Ovary (tissue), 9 donors: ENCODE data around the gene CDK18. TPM values are rescaled to one million over a fixed set of nuclear protein-coding genes. Genes with fewer than 3 reads are reported as not detected.

ENCODE experiments used
- DNase-seq, 5 donors: peaks; one replicate each; pipeline ENCODE4 v3.0.0-alpha.2; 2019 to 2020
- H3K27ac ChIP-seq, 2 donors: fragments of 200-600 bp; one replicate each; pipeline versions ENCODE4 v1.5.1 to v1.8.0; 2019 to 2022
- H3K27me3 ChIP-seq: fragments of 200-600 bp; one replicate; pipeline ENCODE4 v1.8.0; 2022
- H3K36me3 ChIP-seq: fragments of 200-600 bp; sonication (generic); one replicate; pipeline ENCODE4 v1.5.1; 2019
- H3K4me1 ChIP-seq: one replicate; pipeline ENCODE4 v1.8.1; 2013; ENCODE audit warnings: mild to moderate bottlenecking, moderate library complexity; ENCODE audit not compliant: insufficient read depth
- H3K4me3 ChIP-seq: fragments of 200-600 bp; sonication (generic); one replicate; pipeline ENCODE4 v1.5.1; 2017
- H3K9me3 ChIP-seq, 2 donors: fragments of 200-600 bp in 1 of 2; sonication (generic) in 1 of 2; one replicate each; pipeline versions ENCODE4 v1.5.1 to v1.8.1; 2013 to 2019; ENCODE audit warnings: mild to moderate bottlenecking in 1 of 2, moderate library complexity in 1 of 2
- EP300 ChIP-seq: sonication (generic); formaldehyde crosslinking; IDR thresholded peaks from one replicate; pipeline ENCODE4 v1.6.1; 2017; ENCODE audit warnings: antibody characterized with exemption
- POLR2A ChIP-seq: fragments of 450-650 bp; IDR thresholded peaks from one replicate; pipeline ENCODE4 v1.6.1; 2017; ENCODE audit warnings: antibody characterized with exemption, mild to moderate bottlenecking, moderate library complexity
- WGBS, 3 donors: extraction: QIAGEN DNeasy Blood & Tissue Kit in 1 of 3; methylation state at CpG; one replicate each; pipeline versions ENCODE4 v1.1.5 to v1.1.7; 2013 to 2017; 5-methylcytosine and 5-hydroxymethylcytosine counted together
- intact Hi-C, 4 donors: fragments of 100-400 bp; cut with DNase I; formaldehyde crosslinking; loops; one replicate each; pipeline versions ENCODE4 v1.11.0 to v1.15.1; 2022 to 2023
- polyA plus RNA-seq, 2 donors: library from polyadenylated mRNA; stranded (reverse); fragments of 200-250 nt in 1 of 2; fragments of 350-450 nt in 1 of 2; fragmentation: Illumina TruSeq in 1 of 2; extraction: RNeasy Lipid Tissue Mini Kit (QIAGEN cat#74804) in 1 of 2; gene quantifications; one replicate each; pipeline ENCODE4 v1.2.3, GENCODE V29; 2013 to 2014
- total RNA-seq, 7 donors: library from RNA; depleted of rRNA in 2 of 7; stranded (reverse); fragments of >200 nt in 2 of 7; fragmentation: NEBNext Ultra II Directional in 3 of 7; extraction: Animal tissue kit (Norgen Biotek cat#: 25700) in 3 of 7; gene quantifications; one replicate each; pipeline versions ENCODE4 v1.1.0 to v1.2.4, GENCODE V29; 2016 to 2023
- TF ChIP-seq, protein P1 (sequence below), 3 donors: fragments of 450-650 bp in 2 of 3; fragments of 200-600 bp in 1 of 3; IDR thresholded peaks; one replicate each; pipeline versions ENCODE4 v1.5.1 to v1.8.0; 2016 to 2022; ENCODE audit warnings: antibody characterized with exemption in 3 of 3, mild to moderate bottlenecking in 1 of 3
- donor health status: DM: no; HTN: no; CAD: no; lungs with moderate emphysema.
- donor health status: DM: no; HTN: no; CAD: no.
- donor health status: Bipolar disorder and iron deficiency.
- donor health status: DM: yes; HTN: yes; CAD: no.
- donor health status: DM: no; HTN: no; CAD: no.
- donor health status: DM: yes; HTN: yes; CAD: no.

Gene CDK18
- total and polyA plus RNA-seq, 9 donors, result 6.3 to 31.5 (median 18.8) TPM

DNA sequence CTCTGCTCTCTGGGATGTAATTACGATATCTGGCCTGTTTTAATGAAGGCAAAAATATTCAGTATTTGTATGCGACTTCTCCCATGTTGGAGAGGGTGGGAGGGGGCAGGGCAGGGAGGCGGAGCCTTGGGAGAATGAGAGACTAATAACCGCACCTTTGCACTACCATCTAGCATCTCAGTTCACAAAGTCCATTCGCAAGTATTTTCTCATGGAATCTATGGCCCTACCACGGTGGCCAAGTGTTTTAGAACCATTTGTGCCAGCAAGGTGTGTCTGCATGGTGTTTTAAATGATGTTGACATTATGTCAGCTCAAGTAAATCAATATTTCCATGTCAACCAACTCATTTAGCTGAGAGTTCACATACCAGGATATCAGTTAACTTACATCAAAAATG lies 34.3 kb upstream of the CDK18 start:
- no peaks in the 10 kb centered on the region for H3K9me3 ChIP-seq
- H3K36me3 ChIP-seq, result no peaks in the 10 kb centered on the region
- no peak for DNase-seq
- peaks cover 6% of the 10 kb centered on the region for H3K4me1 ChIP-seq
- no peak overlapping the region for H3K27ac ChIP-seq
- no peak overlapping the region for H3K4me3 ChIP-seq
- intact Hi-C loops, result loop anchor here in 1 of 4 donors (10.0 kb wide), 1 partner anchor 55 kb away; no protein-coding TSS in a partner anchor
- 81 to 84% (median 81%) methylated on average over 6 of the region's 6 CpGs for WGBS, 3 donors
- H3K27me3 ChIP-seq, result no peaks in the 10 kb centered on the region
- TF ChIP-seq, protein P1, sequence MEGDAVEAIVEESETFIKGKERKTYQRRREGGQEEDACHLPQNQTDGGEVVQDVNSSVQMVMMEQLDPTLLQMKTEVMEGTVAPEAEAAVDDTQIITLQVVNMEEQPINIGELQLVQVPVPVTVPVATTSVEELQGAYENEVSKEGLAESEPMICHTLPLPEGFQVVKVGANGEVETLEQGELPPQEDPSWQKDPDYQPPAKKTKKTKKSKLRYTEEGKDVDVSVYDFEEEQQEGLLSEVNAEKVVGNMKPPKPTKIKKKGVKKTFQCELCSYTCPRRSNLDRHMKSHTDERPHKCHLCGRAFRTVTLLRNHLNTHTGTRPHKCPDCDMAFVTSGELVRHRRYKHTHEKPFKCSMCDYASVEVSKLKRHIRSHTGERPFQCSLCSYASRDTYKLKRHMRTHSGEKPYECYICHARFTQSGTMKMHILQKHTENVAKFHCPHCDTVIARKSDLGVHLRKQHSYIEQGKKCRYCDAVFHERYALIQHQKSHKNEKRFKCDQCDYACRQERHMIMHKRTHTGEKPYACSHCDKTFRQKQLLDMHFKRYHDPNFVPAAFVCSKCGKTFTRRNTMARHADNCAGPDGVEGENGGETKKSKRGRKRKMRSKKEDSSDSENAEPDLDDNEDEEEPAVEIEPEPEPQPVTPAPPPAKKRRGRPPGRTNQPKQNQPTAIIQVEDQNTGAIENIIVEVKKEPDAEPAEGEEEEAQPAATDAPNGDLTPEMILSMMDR (IDR thresholded peaks at IDR 0.05), result no peak
- no peak for TF ChIP-seq POLR2A
- no peak for TF ChIP-seq EP300

DNA sequence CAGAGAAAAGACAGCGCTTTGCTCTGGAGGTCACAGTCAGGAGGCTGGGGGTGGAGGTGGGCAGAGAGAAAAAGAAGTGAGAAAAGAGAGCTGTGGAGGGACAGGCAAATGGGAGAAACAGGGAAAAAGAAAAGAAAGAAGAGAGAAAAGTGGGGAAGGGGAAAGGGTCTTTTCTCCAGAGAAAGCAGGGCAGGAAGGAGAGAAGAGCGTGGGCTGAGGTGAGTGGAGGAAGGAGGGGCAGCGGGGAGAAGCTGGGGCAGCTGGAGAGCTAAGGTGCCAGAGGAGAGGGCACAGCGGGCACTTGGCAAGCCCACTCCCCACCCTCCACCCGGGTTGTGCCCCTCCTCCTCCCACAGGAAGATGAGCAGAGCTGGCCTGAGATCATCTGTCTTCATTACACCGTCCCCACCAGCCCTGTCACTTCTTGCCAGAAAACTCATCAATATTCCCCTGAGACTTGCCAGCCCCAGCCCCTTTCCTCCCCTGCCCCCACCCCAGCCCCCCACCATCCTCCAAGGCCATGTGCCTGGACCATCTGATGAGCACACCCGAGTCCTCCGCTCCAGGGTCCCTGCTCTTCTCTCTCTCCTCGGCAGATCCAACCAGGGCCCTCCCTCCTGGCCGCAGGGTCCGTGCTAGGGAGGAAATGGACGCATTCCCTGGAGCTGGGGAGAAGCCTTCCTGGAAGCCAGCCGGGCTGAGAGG lies 31.6 kb upstream of the CDK18 start:
- no peaks in the 10 kb centered on the region for H3K27me3 ChIP-seq
- intact Hi-C loops, result loop anchor here in 1 of 4 donors (10.0 kb wide), 1 partner anchor 58 kb away; no protein-coding TSS in a partner anchor
- H3K4me1 ChIP-seq, result peaks cover 5% of the 10 kb centered on the region
- H3K4me3 ChIP-seq, result no peak overlapping the region
- no peak for TF ChIP-seq EP300
- TF ChIP-seq POLR2A, result no peak
- TF ChIP-seq, protein P1 (IDR thresholded peaks at IDR 0.05), result no peak
- no peak overlapping the region for H3K27ac ChIP-seq
- no peaks in the 10 kb centered on the region for H3K36me3 ChIP-seq
- peak in 4 of 5 donors; percentile 42 to 72 (median 49) for DNase-seq
- 19 to 22% (median 20%) methylated on average over 13 of the region's 13 CpGs for WGBS, 3 donors
- no peaks in the 10 kb centered on the region for H3K9me3 ChIP-seq

DNA sequence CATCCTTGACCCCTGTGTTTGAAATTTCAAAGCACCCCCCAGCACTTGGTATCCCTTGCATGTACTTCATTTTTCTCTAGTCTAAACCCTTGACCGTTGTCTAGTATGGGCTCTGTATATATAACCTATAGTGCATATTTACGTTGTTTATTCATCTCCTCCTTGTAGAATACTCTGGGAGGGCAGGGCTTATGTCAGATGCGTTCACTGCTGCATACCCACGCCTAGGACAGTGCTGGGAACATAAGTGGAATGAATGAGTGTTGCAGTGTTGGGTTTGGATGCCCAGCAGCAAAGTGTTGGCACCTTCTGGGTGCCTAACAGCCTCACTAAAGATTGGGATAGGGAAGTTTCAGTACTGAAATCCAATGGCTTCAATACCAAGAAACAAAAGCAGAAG lies 31.0 kb upstream of the CDK18 start:
- no peak for TF ChIP-seq EP300
- TF ChIP-seq, protein P1 (IDR thresholded peaks at IDR 0.05), result no peak
- TF ChIP-seq POLR2A, result no peak
- no peaks in the 10 kb centered on the region for H3K9me3 ChIP-seq
- DNase-seq, result no peak
- no peaks in the 10 kb centered on the region for H3K27me3 ChIP-seq
- intact Hi-C loops, result loop anchor here in 1 of 4 donors (10.0 kb wide), 1 partner anchor 59 kb away; no protein-coding TSS in a partner anchor
- H3K4me3 ChIP-seq, result no peak overlapping the region
- no peak overlapping the region for H3K27ac ChIP-seq
- WGBS, 3 donors, result 7 to 13% (median 12%) methylated on average over 4 of the region's 4 CpGs
- peaks cover 5% of the 10 kb centered on the region for H3K4me1 ChIP-seq
- H3K36me3 ChIP-seq, result no peaks in the 10 kb centered on the region

DNA sequence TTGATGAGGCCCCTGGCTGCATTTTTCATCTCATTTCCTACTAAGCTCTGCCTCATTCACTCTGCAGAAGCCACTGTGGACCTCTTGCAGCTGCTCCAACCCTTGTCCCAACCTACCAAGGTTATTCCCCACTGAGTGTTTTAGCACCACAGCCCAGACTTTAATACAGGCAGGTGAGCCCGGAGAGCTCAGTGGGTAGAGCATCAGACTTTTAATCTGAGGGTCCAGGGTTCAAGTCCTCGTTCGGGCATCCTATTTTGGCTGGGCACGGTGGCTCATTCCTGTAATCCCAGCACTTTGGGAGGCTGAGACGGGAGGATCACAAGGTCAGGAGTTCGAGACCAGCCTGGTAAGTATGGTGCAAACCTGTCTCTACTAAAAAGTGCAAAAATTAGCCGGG lies 30.5 kb upstream of the CDK18 start:
- Histone ChIP-seq H3K27ac (no peak overlapping the region), H3K4me1 (peaks cover 5% of the 10 kb centered on the region), H3K9me3 (no peaks in the 10 kb centered on the region), H3K36me3 (no peaks in the 10 kb centered on the region), H3K4me3 (no peak overlapping the region), H3K27me3 (no peaks in the 10 kb centered on the region)
- WGBS, 3 donors, result 89 to 93% (median 90%) methylated on average over 7 of the region's 7 CpGs
- intact Hi-C loops, result loop anchor here in 1 of 4 donors (10.0 kb wide), 1 partner anchor 59 kb away; no protein-coding TSS in a partner anchor
- TF ChIP-seq EP300, result no peak
- TF ChIP-seq, protein P1 (IDR thresholded peaks at IDR 0.05), result no peak
- TF ChIP-seq POLR2A, result no peak
- DNase-seq, result no peak
